GM21367 (cell line): ENCODE data around the gene KSR2.
"Not testable (repeated sequence)": the region's sequence is repeated elsewhere in the genome, so short reads cannot be mapped to it uniquely, and the experiment has no call there.

Experiments
- ATAC-seq: cut with Tn5 transposase; IDR thresholded peaks from one replicate; pipeline ENCODE4 v1.9.1; 2021; ENCODE audit not compliant: unreplicated experiment

Gene KSR2

DNA sequence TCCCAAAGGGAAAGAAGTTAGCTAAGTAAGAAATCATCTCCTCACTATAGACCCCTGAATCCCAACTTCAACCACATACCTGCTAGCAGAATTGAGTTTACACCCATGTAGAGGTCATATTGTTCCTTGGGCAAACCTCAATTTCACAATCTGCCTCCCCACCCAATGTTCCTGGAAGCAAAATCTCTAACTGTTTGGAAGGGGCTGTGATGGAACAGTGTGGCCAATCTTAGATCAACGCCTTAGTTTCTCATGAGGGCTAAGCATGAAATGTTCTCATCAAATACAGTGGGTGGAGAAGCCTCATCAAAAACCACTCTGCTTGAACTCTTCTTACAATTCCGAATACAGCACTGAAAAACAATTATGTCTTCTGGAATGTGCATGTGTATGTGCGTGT is 323.3 kb downstream of the KSR2 start:
- ATAC-seq: no peak

DNA sequence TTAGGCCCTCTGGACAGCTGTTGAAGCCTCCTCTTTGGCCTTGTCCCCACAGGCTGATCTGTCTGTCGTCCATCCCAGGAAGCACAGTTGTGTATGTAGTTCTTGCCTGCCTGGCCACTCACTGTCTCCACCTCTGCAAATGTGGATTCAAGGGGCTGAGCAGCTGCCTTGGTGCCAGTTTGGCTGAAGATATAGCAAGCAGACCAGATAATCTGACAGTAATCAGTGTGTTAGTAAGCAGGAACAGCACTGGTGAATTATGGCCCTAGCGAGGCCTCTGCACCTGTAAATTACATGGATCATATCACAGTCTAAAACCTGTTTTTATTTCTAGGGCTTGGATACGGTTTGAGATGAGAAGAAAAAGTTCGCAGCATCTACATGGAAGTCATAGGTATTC is 324.8 kb downstream of the KSR2 start:
- ATAC-seq: no peak

DNA sequence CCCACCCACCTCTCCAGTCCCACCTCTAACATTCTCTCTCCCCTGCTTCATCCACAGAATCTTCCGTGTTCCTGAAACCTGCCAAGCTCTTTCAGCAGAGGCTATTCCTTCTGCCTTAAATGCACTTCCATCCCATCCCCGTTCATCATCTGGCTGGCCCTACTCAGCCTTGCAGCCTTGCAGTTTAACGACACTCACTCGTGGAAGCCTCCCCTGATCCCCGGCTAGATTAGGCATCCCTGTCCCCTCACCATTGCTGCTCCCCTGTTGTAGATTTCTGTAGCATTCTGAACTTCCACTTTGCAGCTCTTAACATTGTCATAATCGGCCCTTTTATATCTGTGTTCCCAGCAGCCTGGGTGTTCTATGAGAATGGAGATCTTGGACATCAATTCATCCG is 326.9 kb downstream of the KSR2 start:
- no peak for ATAC-seq

DNA sequence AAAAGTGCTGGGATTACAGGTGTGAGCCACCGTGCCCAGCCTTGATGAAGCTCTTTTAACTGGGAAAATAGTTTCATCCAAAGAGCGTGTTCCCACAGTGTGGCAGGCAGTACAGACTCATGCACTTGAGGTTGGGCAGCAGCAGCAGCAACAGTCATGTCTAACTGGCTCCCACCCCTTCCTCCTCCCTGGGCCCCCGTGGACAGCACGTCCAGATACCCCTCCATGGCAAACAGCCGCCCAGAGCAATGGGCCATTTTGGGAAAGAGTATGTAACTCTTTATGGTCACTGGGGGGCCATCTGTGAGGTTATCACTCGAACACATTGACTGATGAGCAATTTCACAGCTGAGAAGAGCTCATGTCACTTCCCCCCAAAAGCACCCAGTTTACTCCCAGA is 328.3 kb downstream of the KSR2 start:
- ATAC-seq: no peak

DNA sequence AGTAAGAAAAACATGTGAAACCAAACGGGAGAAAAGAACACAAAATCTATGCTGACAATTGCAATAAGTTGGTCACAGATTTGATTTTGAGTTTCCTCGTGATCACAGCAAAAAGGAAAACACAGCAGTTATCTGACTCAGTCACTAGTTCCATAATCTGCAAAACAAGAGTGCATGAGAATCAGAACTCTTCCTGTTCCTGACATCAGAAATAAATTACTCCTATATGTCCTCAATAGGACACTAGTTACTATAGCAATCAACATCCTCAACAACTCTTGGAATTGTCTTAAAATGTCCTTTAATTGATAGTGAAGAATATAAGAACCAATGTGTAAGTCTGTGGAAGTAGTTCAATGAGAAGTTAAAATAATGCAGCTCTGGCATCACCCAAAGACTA is 339.3 kb downstream of the KSR2 start:
- no peak for ATAC-seq

DNA sequence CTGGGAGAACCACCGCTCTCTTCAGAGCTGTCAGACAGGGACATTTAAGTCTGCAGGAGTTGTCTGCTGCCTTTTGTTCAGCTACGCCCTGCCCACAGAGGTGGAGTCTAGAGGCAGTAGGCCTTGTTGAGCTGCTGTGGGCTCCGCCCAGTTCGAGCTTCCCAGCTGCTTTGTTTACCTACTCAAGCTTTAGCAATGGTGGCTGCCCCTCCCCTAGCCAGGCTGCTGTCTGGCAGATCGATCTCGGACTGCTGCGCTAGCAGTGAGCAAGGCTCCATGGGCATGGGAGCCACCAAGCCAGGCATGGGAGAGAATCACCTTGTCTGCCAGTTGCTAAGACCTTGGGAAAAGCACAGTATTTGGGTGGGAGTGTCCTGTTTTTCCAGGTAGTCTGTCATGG is 340.1 kb downstream of the KSR2 start:
- ATAC-seq: not testable (repeated sequence)

DNA sequence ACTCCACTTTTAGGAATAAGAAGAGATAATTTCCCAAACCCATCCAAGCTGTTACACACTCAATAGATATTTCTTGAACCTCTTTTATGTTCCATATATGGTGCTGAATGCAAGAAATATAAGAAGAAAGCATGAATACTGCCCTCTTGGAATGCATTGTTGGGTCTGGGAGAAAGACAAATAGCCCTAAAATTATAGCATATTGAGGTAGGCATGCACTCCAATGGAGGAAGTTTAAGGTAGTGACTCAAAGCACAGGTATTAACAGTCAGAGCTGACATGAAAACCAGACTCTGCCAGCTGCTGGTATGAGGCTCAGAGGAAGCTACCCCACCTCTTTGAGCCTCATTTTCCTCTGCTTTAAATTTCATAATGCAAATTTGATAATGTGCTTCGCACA is 346.0 kb downstream of the KSR2 start:
- no peak for ATAC-seq

DNA sequence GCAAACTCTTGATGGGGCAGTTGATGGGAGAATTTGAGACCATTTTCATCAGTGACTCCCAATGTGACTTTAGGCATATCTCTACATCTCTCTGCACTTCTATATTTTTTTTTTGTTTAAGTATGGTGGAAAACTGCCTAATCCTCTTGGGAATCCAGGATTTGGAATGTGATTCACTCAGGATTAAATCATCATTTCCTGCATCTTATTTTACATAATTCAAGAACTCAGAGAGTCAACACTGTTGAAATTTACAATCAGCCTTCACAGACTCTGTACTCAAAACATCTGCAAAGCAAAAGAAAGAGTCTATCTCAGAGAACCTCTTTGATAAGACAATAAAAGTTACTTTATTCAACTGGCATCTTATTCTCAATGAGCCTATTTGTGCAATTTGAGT is 346.7 kb downstream of the KSR2 start:
- ATAC-seq: no peak

DNA sequence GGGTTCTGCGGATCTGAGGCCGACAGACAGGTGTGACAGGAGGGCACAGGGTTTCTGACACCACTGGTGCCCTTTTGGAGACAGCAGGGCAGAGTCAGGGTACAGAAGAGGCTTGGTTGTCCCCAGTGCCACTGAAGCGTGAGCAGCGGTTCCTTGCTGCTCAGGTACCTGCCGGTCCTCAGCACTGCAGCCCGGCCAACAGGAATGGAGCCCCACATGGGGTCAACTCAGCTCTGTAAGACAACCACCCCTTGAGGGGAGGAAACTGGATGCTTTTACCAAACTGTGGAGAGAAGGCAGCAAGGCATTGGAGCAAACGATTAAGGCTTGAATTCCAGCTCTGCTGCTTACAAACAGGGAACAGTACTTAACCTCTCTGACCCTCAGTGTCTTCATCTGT is 361.0 kb downstream of the KSR2 start:
- no peak for ATAC-seq

DNA sequence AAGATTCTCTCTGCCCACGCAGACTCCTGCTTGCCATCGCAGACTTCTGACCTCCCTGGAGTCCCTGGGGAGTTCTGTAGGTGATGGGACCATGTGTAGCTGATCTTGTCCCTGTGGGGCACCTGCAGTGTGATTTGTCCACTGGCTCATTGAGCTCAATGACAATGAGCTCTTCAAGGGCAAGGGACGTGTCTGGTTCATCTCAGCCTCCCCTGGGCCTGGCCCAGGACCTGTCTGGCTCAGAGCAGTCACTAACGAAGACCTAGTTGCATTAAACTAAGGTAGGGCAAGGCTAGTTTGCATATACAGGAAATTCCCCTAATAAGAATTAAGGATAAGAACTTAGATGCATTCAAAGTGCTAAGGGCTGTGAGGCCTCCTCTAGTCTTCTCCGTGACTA is 361.8 kb downstream of the KSR2 start:
- no peak for ATAC-seq

DNA sequence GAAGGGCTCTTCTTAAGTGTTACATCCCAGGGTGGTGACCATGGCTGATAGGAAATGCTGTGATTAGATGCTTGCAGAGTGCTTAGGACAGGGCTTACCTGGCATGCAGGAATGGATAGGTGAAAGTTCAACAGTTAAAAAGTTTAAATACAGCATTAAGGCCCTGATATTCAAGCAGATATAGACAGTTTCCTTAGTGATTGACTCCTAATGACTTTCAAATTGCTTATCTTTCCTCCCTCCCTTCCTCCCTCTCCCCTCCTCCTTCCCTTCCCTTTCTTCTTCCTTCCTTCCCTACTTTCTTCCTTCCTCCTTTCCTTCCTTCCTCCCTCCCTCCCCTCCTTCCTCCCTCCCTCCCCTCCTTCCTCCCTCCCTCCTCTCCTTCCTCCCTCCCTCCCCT is 362.8 kb downstream of the KSR2 start:
- ATAC-seq: no peak

DNA sequence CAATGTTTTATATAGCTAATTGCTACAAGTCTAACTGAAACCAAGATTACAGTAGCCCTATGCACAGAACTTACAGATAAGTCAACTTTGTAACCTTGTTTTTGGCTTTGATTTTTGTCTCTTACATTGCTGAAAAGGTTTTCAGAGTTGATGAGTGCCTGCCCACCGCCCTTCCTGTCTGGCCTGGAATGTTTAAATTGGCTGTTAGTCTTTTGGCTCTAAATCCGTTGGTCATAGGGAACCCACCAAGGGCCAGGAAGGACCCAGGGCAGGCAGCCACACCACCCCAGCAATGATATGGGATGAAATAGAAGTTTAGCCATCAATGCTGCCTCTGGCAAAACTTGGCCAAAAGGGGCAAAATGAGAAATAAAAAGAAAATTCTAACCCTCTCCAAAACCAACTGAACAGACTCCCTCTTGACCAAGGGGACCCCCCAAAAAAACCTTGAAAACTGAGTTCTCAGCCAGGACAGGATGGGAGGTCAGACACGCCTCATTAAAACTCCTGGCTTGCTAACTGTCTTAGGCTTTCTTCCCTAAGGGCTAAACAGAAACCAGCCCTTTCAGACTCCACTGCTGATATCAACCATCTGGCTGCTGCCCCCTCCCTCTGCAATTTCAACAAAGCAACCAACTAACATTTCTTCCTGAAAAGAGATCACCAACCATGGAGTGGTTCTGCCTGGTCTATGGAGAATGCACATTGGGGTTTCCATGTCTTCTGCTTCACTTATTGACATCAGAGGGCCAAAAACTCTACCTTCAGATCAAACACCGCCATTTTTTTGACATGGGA is 365.3 kb downstream of the KSR2 start:
- ATAC-seq: no peak

DNA sequence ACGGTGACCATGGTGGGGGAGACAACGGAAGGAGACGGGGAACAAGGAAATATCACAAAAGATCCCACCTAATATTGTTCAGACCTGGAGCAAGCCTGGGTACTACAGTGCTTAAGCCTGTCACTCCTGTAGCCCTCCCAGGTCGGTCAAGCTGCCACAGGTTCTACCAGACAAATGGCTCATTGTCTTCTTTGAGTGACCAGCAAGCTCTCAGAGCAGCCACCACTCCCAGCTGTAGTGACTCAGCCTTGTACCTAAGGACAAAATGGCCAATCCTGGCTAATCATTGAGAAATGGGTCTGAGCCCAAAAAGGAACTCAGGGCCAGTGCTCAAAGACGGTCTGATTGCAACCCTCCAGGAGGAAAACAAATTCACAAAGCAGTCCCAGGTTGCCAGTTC is 368.9 kb downstream of the KSR2 start:
- ATAC-seq: no peak

DNA sequence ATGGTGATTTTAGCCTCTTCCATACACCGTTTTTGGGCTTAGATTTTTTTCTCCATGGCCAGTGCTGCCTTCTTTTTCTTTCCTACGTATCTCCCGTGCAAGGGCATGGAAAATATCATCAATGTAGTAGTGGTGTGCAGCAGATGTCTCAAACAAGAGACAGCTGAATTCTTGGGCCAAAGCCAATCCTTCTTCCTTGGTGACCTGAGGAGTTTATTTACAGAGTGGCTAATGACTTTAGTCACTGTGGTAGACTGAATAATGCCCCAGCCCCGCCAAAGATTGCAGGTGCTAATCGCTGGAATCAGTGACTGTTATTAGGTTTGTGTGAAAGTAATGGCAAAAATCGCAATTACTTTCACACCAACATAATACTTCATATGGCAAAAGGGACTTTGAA is 371.8 kb downstream of the KSR2 start:
- ATAC-seq: no peak

DNA sequence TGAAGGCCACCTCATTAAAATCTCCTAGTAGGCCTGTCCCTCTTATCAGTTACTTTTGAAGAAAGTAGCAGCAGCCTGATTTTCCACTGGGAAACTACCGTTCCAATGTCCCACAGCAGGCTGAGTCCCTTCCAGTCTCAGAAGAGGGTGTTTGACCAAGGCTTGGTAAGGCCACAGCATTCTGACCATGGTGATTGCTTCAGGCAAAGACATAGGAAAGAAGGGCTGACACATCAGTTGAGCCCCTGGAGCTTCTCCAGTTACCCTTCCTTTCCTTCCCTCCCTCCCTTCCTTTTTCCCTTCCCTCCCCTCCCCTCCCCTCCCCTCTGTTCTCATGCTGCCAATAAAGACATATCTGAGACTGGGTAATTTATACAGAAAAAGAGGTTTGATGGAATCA is 373.0 kb downstream of the KSR2 start:
- ATAC-seq: no peak

DNA sequence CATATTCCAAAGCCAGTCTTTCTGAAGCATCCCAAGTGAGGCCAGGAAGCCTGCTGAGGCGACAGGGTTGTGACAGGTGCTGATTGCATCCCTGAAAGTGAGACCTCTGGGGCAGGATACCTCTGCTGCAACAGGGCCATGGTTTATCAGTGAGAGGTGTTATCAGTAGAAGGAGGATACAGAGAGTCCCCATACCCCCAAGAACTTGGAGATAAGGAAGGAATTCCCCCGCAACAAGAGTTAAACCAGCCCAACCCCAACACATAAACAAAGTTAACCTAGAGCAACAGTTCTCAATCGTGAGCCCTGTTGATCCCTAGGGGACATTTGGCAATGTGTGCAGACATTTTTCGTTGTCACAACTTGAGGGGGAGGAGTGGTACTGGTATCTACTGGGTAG is 374.3 kb downstream of the KSR2 start:
- no peak for ATAC-seq

DNA sequence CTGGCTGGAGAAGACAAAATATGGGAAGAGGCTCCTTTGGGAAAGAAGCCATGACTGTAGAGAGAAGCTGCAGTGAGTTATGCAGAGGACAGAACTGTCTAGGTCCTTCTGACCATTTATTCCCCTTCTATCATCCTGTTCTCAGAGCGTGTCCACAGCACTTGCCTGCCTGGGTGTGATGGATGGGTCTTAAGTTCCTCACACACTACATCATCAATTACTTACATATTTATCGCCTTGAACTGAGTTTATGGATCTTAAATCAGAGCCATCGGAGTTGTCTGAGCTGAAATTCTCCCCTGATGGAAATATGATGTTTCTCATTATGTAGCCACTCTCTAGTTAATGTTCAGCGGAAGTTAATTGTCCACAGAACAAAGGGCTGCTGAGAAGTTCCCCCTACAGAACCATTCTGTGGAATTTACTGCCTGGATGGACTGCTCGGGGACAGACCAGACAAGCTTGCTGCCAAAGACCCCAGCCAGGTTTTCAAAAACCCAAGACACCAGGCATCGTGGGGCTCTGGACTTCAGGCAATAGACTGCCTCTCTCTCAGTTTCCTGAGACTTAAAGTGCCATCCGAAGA is 374.9 kb downstream of the KSR2 start:
- no peak for ATAC-seq

DNA sequence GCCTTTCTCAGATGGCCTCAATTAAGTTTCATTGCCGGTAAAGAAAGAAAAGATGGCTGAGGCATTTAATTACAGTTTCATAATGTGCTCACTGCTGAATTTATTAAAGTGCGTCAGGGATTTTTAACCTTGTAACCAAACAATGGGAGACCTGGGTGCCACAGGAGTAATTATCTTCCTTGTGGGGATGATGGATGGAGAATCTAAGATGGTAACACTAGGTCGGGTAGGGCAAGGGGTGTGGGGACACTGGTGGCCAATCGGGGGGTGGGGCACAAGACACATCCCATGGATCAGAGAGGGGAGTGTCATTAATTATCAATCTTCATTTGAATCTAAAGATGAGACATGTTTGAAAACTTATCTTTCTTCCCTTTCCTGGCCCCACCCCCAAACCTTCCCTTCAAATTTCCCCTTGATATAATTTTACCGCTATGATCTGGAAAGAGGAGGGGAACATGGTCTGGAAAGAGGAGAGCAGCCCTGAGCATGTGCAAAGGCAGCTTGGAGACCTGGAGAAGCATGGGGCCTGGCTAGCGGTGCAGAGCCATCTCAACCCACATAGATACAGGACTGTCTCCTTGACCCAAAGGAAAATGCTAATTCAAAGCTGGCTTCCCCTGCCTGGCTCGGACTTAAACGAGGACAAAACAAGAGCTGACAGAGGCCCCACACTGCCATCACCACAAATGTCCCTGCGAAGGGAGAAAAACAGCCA is 376.0 kb downstream of the KSR2 start:
- no peak for ATAC-seq

DNA sequence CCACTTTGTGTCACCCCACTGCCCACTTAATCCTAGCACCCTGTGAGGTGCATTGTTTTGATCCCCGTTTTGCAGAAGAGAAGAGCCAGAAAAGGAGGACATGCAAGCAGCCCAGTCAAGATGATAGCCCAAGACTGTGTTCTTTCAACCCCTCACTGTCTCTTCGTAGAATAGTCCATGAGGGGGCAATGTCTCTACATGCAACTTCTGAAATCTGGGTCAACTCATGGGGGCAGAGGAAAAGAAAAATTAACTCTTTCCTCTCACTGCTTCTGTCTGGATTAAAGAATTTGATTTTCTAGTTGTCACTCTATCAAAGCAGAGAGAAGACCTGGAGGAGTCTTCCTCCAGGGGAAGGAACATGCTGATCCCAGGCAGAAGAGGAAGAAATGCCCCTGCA is 377.8 kb downstream of the KSR2 start:
- no peak for ATAC-seq

DNA sequence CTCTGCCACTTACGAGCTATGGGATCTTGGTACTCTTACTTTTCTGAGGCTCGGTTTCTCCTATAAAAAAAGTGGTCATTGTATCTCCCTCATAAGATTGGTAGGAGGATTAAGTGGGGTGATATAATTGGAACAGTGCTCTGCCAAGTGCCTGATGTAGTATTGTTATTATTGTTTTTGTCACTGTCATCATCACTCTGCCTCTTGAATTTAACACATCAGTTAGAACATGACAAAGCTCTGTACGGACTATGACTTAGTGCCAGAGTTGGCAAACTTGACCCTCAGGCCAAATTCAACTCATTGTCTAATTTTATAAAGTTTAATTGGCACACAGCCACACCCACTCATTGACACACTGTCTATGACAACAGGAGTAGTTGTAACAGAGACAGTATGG is 378.4 kb downstream of the KSR2 start:
- no peak for ATAC-seq

DNA sequence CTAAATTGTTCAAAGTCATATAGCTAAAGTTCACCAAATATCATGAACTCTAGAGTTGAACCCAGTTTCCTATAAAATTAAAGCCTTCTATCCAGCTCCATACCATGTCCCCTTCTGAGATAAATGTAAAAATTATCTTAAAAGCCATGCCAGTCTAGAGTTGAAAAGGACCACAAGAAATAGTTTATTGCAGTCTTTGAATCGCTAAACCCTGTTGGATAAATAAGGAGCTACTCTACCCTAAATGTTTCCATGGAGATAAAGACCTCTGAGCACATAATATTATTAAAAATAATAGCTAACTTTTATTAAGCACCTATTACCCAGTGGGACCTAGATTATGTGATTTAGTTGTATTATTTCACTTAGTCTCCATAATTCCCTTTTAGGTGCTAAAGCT is 379.8 kb downstream of the KSR2 start:
- no peak for ATAC-seq

DNA sequence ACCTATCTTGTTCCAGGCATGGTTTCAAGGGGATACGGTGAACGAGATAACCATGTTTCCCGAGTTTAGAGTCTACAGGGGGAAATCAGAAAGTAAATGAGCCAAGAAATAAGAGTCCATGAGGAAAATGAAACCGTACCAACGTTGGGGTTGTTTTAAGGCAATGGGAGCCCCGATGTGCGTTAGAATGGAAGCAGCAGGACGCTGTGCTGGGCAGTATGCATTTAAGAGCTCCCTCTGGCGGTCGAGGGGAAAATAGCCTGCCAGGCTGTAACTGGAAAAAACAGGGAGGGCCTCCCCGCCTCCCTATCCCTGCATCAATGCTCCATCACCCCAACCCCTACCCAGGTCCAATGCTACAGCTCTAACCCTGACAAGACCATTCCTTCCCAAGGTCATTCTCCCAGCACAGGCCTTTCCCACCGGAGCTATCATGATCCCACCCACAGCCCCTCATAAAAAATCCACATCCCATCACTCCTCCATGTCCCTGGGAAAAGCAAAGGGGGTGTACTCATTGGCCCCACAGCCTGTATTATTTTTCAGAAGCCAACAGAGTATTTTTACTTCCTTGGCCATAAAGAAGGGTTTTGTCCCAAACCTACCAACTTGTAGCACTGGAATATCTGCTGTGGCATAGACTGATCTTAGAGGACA is 381.0 kb downstream of the KSR2 start:
- ATAC-seq: no peak
